Measurements from ENCODE around the gene CACNA1I.

- TF ChIP-seq POLR2A (IDR thresholded peaks at IDR 0.05): no peak
- no peak for TF ChIP-seq POLR2AphosphoS5 (IDR thresholded peaks at IDR 0.05)
- TF ChIP-seq CTCF (IDR thresholded peaks at IDR 0.05): no peak
Observed at GRCh38 chr22:39617970-39618757, 47.6 kb downstream of the CACNA1I start.

Measured in sigmoid colon (tissue), 4 donors.